NK-92 (cell line): ENCODE measurements around the gene DENND1A.

Experiments used
- DNase-seq: peaks from one replicate; lab custom pipeline; 2025; ENCODE audit not compliant: unreplicated experiment; lab: John Stamatoyannopoulos, UW

DENND1A gene

DNA sequence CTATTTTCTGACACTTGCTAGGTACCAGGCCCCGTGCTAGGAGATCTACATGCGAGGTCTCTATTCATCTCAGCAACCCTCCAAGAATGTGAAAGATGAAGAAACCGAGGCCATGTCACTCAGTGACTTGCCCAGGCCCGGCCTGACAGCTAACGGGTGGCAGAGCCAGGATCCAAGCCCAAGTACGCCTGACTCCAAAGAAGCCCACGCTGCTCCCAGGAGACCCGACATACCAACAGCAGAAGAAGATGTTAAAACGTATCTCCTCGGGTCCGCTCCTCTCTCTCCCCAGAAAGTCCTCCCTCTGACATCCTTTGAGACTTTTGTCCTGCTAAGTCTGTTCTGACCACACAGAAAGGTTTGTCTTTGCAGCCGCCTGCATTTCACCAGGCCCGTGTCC, 508.7 kb downstream of the DENND1A start:
- no peak for DNase-seq

DNA sequence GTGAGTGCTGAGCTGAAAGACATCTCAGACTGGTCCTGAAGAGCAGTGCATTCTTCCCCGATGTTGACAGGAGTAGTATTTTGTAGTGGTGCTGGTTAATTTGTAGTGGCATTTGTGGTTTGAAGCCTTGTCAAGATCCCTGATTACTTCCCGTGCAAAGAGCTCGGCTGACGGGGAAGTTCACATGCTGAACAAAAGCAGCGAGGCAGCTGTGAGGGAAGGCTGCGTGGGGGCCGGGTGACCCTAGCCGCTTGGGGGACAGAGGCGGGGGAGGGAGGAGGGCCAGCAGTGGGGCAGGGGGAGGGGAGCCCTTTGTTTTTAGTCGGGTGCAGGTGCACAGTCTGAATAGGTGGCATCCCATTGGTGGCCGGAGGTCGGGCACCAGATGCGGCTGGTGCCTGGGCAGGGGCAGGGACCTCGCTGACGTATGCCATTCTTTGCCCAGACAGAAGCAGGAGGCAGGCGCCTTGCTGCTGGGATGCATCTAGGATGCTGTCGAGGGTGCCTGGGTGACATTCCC, 509.3 kb downstream of the DENND1A start:
- DNase-seq, result no peak

DNA sequence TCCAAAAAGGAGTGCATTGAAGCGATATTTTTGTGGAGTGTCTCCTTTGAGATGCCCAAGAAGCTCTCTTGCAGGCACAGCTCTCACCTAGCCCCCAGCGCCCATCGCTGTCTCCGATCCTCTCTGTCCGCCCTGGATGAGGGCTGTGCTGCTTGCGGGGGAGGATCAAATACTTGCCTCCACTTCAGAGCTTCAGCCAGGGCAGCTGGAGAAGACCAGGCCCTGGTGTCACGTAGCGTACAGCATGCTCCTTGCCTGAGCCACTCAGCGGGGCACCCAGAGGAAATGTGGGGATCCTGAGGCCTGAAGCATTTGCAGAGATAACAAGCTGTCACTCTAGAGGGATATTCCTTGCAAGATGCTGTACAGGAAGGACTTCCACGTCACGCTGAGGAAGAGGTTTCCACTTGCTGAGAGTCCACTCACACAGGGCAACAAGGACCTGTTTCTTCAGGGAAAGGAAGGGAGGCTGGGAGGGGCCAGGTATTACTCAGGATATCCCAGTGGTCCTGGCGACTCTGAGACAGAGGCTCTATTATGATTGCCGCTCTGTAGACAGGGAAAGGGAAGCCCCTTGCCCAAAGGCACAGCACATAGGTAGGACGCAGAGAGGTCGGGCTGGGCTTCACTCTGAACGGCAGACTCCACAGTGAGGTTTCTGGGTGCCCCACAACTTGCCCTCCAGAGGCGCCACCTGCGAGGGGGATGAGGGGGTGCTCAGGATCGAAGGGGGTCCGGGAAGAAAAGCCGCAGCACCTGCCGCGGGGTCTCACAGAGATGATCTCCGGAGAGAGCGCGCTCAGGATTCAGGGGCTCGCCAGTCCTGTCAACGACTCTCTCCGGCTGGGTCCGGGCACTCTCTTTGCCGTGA, 510.0 kb downstream of the DENND1A start:
- no peak for DNase-seq

DNA sequence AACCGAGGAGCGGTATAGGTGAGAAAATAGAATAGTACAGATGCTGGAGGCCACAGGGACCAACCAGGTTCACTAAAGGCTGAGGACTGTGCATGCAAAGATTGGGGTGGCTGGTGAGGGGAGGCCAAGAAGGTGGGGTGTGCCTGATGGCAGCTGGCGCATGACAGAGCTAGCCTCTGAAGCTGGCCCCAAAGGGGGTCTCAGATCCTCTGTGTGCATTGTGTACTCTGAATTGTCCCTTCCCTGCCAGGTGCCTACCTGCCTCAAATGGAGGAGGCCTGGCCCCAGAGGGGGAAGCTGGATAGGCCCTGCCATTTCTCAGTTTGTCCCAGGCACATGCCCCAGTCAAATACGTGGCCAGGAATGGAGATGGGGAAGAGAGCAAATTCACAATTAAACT, 510.8 kb downstream of the DENND1A start:
- DNase-seq, result no peak

DNA sequence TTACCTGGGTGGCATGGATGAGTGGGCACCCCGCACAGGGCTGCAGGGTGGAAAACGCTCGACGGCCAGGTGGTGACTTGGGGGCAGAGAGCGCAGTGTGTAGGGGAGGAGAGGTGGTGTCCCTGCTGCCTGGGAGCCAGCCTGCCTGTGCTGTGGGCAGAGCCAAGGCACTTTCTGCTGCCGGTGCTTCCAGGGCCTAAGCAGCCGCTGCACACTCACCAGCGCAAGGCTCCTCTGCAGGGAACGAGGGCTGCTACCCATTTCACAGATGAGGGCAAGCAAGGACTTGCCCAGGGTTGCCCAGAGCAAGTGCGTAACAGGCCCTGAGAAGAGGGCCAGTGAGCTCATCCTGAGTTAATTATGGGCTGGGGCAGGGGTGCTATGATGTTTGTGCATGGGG, 511.4 kb downstream of the DENND1A start:
- no peak for DNase-seq

DNA sequence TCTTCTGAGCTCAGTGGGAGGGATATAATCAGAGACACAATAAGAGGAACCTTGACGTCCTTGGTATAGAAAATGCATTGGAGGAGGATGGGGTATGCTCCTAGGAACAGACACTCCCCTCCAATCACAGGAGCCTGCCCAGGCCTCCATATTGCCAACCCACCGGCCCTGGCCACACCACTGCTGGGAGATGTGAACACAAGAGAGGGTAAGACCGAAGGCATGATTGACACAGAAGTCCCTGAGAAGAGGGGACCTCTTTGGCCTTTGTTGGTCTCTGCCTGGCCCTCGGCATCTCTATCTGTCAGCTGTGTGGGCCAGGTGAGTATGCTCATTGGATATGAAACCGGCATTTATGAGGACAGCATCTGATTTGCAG, 511.9 kb downstream of the DENND1A start:
- DNase-seq, result no peak

DNA sequence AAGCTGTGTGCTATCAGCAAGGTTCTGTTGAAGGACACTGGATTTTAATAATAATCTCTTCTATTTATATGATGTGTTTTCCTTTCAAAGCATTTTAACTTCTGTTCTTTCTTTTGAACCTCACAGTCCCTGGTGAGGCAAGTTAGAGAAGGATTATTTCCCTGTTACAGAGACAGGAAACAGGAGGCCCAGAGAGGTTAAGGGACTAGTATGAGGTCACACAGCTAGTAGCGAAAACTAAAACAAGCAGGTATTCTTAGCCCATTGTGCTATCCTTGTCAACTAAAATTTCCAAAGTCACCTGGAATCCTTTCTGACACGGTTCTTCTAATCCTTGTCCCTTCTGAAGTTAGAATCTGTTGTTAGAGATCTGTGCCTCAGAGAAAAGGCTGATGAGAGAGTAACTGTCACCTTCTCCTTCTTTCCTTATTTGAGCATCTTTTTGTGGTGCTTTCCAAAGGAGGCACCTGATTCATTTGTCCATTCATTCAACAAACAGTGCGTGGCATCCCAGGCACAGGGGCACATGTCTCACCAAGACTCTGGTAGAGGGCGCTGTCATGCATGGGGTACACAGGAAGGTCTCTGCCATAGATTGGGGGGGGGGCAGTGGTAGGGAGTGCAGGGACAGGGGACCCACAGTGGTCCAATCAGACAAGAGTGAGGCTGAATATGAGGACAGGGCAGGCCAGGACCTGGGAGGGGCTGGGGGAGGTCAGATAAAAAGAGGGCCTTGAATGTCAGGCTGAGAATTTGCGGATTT, 512.5 kb downstream of the DENND1A start:
- no peak for DNase-seq

DNA sequence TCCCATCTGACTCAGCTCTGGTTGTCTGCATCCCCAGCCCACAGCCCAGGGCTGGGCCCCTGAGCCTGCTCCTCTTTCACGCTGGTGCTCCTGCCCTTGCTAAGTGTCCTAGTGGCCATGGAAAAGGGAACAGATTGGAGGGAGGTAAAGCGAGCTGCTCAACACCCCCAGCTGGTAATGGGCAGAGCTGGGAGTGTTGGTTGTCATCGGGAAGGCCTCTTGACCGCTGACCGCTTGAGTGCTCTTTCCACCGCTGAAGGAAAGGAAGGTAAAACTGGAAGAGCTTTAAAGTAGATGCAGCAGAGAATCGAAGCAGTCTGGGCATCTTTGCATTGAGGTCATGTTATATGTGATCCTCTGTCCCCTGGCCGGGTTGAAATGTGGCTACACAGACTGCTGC, 513.8 kb downstream of the DENND1A start:
- no peak for DNase-seq

DNA sequence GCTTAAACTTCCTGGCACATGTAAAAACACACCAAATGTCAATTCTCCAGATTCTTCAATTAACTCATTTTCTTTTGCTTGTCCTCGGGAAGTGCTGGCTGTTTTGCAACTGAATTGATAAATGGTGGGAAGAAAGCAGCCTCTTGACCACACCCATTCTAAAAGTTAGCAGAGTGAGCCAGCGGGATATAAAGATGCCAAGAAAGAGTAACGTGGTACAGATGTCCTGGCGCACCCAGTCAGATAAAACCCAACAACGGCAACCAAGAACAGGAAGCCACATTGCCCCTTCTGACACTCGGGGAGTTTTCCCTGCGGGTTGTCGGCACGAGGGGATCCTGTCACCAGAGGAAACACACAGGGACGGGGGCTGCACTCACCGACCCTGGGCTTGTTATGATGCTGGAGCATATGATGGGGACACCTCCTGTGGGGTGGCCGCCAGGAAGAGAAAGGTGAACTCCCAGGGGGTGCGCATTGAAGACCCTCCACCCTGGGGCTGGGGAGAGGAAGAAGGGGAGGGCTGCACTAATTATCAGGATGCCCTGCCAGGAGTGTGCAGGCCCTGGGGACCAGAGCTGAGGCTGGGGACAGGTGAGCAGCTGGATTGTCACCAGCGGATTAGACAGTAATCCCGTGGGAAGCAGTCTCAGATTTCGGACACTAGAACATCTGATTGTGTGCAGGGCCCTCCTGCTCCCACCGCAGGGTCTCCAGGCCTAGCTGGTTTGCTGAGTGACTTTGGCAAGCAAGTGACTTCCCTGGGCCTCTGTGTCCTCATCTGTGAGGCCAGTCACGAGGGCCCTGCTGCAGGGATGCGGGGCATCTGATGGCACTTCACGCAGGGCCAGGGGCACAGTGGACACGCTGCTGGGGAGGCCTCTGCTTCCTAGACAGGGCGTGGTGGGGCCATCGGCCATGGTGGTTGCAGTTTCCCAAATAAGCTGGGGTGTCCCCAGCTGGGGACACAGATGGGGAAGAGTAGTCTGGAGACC, 514.7 kb downstream of the DENND1A start:
- no peak for DNase-seq

DNA sequence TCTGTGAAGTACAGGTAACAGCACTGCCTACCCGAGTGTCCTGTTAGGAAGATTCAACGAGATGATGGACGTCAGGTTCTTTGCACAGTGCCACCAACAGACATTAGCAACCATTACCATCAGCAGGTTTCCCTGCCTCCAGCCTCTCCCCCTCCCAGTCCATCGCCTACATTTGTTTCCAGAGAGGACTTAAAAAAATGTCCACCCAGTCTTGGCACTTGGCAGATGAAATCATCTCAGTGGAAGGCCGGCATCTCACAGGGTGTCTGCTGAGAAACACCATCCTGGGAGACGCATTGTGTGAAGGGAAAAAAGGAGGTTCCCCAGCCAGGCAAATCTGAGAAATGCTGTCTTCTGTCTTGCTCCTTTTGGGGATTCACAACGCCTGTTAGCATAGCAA, 515.7 kb downstream of the DENND1A start:
- DNase-seq, result no peak

DNA sequence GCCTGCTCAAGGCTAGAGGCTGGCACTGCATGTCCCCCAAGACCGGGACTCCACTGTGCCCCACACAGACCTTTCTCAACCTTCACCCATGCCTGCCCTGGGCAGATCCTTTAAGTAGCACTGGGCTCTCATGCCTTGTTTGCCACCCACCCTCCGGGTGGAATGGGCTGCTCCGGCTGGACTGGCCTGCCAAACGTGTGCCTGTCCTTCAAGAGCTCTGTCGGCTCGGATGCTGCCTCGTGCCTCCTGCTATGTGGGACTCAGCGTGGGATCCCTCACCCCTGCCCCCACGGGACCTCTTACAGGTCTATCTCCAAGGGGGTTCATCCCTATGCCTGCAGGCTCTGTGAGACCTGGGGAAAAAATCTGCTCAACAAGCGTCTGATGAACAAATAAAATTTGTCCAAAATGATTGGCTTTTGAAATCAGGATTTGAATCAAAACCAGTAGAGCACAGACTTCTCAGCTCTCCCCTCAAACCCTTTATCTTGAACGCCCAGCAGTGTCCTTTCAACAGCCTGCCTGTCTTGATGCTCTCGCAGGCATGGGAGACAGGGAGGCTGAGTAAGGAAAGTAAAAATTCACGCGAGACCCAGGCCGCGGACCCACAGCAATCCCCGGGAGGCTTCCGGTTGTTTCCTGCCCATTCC, 517.6 kb downstream of the DENND1A start:
- DNase-seq, result no peak

DNA sequence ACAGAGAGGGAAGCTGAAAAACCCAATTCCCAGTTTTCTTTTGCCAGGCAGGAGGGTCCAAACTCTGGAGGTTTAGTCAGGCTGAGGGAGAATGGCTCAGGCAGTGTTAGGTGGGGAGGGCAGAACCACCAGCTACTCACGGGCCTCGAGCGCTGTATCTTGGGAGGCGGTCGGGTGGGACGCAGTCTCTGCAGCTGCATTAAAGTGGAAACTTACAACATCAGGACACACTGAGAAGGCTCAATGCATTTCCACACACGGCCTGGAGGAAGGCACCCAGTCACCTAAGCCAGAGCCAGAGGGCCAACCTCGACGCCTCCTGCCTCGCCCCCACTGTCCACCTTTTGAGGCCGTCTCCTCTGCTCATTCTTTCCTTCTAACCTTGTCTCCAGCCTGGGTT, 518.3 kb downstream of the DENND1A start:
- DNase-seq, result no peak

DNA sequence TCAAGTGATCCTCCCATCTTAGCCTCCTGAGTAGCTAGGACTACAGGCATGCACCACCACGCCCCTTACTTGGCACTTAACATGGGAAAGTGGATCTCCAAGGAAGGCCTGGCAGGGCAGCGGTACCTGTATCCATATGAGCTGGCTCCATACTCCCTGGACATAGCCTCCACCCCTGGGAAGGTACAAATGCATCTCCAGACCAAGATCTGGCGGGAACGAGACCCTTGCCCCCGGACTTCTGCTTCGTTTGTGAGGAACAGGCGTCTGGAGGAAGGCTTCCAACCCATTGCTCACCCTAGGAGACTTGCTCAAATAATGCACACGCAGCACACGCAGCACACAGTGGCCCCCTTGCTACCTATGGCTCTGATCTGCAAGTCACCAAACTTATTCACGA, 518.7 kb downstream of the DENND1A start:
- DNase-seq, result no peak

DNA sequence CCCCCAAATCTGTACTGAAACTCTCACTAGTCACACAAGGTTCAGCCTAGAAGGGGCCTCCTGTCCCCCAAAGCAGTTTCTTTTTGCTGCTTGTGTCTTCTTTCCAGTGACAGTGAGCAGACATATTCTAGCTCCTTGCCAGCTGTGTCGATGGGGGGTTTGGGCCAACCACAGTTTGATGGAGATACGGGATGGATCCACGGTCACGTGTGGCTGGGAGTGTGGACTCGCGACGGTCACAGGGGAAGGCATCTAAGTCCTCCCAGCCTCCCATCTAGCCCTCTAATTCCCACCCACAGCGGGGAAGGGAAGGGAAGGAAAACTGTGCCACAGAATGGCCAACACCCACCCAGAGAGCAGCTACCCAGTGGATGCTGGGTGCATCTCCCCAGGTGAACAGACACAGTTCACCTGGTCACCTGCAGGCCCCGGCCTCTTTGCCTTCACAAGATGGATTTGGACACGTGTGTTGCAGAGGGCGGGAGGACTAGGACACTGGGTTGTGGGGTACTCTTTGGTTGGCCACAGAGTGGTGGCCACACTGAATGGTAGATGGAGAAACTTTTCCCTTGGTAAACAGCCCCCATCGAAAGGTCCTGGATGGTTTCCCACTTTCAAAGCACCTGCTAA, 519.5 kb downstream of the DENND1A start:
- no peak for DNase-seq

DNA sequence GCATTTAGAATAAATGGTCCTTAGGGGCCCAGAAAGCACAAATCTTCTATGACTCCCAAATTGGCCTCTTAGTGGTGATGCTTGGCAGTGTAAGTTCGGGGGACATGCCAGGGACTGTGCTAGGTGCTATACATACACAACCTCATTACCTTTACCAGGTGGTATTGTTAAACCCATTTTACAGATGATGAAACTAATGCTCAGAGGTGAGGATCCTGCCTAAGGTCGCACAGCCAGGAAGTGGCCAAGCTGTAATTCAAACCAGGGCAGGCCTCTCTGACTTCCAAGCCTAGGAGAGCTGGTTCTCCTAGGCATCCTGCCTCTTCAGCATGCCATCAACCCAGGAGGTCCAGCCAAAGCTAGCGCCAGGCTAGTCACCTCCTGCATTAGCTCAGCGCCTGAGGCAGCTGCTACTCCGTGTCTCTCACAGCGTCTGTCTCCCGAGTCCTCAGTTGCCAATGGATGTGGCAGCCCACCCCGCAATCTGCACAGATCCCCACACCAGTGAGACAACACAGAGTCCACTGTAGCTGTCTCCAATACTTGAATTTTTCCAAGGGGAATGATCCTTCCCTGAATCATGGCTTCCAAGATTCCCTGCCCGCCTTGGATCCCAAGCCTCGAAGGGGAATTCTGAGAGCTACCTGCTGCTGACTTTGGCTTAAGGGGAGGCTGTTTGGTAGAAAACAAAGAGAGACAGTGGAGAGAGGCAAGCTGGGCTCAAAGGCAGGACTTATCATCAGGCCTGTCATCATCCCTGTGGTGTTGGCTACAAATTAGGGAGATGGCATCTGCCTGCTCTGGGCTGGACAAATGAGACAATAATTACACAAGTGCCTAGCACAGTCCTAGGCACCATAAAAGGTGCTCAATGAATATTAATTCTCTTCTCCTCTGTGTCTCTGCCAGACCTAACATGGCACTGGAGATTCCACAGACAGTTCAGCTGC, 521.3 kb downstream of the DENND1A start:
- DNase-seq, result no peak

DNA sequence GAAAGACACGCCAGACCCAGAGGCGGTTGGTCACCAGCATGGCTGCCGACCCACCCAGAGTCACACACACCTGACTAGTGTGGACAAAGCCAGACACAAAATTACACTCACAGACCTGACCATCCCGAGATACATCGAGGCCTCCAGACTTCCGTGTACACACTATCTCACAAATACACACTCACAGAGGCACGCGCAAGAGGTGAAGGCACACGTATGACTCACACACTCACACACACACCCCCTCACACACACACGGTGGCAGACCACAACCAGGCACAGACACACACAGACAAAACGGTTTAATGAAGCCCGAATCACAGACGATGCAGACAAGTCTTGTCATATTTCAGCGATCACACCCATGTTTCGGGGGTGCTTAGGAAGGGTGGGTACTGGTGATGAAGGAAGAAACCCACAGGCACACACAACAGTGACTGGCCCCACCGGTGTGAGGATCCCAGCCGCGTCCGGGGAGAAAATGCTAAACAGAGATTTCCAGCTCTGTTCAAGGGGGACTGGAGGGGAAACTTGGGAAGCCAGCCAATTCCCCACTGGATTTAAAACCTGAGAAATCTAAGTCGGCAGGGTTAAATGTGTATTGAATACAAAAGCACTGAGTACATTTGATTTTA, 522.6 kb downstream of the DENND1A start:
- no peak for DNase-seq

DNA sequence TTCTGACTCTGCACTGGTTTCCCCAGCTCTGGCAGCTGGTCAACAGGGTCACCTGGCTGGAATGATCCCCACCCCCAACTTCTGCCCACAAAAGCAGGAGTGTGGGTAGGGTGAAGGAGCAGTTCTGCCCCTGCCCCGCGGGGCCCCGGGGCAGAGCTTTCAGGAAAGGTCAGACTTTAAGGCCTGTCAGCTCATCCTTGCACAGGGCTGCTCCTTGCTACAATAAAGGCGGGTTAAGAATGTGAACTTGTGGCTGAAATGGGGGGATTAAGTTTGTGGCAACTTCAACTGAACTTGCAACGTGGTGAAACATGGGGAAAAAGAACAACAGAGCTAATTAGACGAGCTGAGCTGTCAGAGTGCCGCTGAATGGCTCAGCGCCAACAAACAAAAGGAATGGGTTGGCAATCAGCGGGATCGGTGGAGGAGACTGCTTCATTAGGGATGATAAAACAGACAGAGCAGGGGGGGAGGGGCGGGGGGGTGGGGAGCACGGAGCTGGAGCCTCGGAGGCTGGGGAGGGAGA, 523.2 kb downstream of the DENND1A start:
- no peak for DNase-seq

DNA sequence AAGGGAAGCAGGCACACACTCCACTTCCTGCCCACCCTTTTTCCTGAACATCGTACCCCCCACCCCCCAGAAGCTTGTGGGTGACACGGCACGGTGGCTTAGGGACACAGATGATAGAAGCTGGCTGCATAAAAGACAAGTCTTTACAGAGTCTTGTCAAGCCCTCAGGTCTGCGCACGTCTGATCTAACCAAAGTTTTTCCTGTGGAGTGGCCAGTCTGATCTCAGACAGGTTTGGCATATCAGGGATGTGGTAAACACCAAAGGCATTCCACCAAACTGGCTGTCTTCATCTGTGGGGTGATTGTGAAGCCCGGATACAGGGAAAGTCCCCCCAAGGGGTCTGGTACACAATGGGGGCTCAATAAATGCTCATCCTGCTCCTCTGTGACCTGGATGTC, 523.9 kb downstream of the DENND1A start:
- no peak for DNase-seq
